Kidney epithelial cell (primary cell): ENCODE data around the gene FADS2. TPM values are rescaled to one million over a fixed set of nuclear protein-coding genes. Genes with fewer than 3 reads are reported as not detected.

Experiments
- DNase-seq: peaks from one replicate; pipeline ENCODE4 v3.0.0-alpha.2; 2010; ENCODE audit warnings: low read depth
- H3K27me3 ChIP-seq: 2 replicates; pipeline ENCODE4 v1.6.0; 2011; ENCODE audit warnings: low read length; ENCODE audit not compliant: control insufficient read depth, insufficient read depth
- H3K36me3 ChIP-seq: 2 replicates; pipeline ENCODE4 v1.5.1; 2011; ENCODE audit warnings: low read length; ENCODE audit not compliant: control insufficient read depth, insufficient read depth
- H3K4me3 ChIP-seq: 2 replicates; pipeline ENCODE4 v1.5.1; 2011; ENCODE audit warnings: low read depth, mild to moderate bottlenecking, control low read depth, low read length
- CTCF ChIP-seq: IDR thresholded peaks from 2 replicates; pipeline ENCODE4 v1.5.1; 2011; ENCODE audit warnings: mild to moderate bottlenecking, moderate library complexity, low read length, control low read depth, inconsistent platforms; ENCODE audit not compliant: insufficient read depth, poor library complexity, severe bottlenecking
- total RNA-seq: library from RNA; depleted of rRNA; stranded (reverse); fragments of >200 nt; gene quantifications from 2 replicates; pipeline ENCODE4 v1.2.3, GENCODE V29; 2015

FADS2 gene
- total RNA-seq, 1 donor from 2014 or later: 235 TPM

GRCh38 chr11:61781585-61781984, 46.5 kb upstream of the FADS2 start:
- no peak for TF ChIP-seq CTCF
- Histone ChIP-seq H3K4me3 (no peak overlapping the region), H3K27me3 (no peaks in the 10 kb centered on the region), H3K36me3 (peaks cover 1% of the 10 kb centered on the region)
- no peak for DNase-seq

- TF ChIP-seq CTCF: no peak
- H3K27me3 ChIP-seq: no peaks in the 10 kb centered on the region
- peaks cover 3% of the 10 kb centered on the region for H3K36me3 ChIP-seq
- no peak for DNase-seq
- no peak overlapping the region for H3K4me3 ChIP-seq
Measured at GRCh38 chr11:61782299-61782698, 45.8 kb upstream of the FADS2 start.

GRCh38 chr11:61782841-61783240, 45.3 kb upstream of the FADS2 start:
- H3K36me3 ChIP-seq: peaks cover 3% of the 10 kb centered on the region
- H3K4me3 ChIP-seq: no peak overlapping the region
- TF ChIP-seq CTCF: no peak
- DNase-seq: no peak
- H3K27me3 ChIP-seq: no peaks in the 10 kb centered on the region

DNA sequence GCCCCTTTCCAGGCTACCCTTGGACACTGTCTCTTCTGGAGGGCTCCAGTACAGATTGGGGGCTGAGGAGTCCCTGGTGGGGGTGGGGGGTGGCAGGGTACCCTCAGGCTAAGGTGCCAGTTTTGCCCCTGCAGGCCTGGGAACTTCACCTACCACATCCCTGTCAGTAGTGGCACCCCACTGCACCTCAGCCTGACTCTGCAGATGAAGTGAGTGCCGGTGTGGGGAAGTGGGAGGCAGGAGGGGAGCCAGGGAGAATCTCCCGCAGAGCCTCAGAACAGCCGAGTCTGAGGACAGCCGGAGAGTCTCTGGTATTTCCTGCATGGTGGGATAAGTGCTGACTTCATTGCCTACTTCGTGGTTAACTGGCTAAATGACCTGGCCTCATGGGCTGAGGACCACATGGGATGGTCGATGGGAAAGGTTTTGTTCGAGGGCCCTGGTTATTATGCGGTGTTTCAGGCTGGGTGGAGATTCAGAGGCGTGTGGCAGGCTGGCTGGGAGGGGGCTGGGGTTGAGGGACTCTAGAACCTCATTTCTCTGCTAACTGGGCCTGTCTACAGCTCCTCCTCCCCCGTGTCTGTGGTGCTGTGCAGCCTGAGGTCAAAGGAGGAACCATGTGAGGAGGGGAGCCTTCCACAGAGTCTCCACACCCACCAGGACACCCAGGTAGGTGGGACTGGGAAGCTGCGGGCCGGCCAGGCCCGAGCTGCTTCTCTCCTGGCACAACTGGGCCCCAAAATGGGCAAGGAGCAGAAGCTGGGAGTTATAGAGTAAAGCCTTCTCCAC, 44.2 kb upstream of the FADS2 start:
- peaks cover 4% of the 10 kb centered on the region for H3K36me3 ChIP-seq
- DNase-seq: no peak

GRCh38 chr11:61784506-61784805, 43.6 kb upstream of the FADS2 start:
- Histone ChIP-seq H3K36me3 (peaks cover 8% of the 10 kb centered on the region), H3K4me3 (no peak overlapping the region), H3K27me3 (no peaks in the 10 kb centered on the region)
- no peak for TF ChIP-seq CTCF
- DNase-seq: no peak

More for the DNA sequence above, 44.2 kb upstream of the FADS2 start:
- Histone ChIP-seq H3K4me3 (no peak overlapping the region), H3K27me3 (no peaks in the 10 kb centered on the region)
- TF ChIP-seq CTCF: no peak

DNA sequence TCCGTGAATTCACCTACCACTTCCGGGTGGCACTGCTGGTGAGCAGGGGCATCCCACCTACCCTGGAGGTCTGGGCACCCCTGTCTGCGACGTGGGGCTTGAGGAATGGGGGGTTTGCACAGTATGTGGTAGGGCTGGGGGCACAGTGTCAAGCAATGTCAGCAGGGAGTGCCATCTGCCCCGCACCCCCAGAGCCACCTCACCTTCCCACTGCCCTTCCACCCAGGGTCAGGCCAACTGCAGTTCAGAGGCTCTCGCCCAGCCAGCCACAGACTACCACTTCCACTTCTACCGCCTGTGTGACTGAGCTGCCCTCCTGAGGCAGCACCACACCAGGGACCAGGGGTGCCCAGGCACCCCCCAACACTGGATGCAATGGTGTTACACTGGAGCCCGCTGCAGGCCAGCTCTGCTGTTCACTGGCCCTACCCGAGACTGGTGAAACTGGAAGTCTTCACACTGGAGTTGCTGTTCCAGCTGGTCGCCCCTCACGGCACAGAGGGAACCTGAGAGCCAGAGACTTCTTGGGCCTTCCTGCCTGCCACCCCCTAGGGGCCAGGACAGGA, 42.2 kb upstream of the FADS2 start:
- DNase-seq: no peak
- Histone ChIP-seq H3K36me3 (peaks cover 9% of the 10 kb centered on the region), H3K27me3 (no peaks in the 10 kb centered on the region), H3K4me3 (no peak overlapping the region)
- TF ChIP-seq CTCF: peak; percentile 16
